Measurements from ENCODE around the gene IL17RC. TPM values are rescaled to one million over a fixed set of nuclear protein-coding genes. Genes with fewer than 3 reads are reported as not detected.

The IL17RC gene
- total and polyA plus RNA-seq, 2 donors (not counting 3 experiments of a cell fraction or from before 2014, with no cell fraction given): 18.7 to 19.9 TPM

DNA sequence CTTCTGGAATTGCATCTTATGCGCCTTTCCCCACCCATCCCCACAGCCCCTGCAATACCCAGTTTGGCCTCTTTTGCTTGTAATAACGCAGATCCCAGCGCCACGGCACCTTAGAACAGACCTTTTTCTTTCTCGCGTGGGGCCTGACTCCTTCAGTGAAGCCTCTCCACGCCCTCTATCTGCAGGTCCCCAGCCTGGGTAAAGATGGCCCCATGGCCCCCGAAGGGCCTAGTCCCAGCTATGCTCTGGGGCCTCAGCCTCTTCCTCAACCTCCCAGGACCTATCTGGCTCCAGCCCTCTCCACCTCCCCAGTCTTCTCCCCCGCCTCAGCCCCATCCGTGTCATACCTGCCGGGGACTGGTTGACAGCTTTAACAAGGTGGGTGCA is 17.3 kb downstream of the IL17RC start:
- TF ChIP-seq, protein P1, sequence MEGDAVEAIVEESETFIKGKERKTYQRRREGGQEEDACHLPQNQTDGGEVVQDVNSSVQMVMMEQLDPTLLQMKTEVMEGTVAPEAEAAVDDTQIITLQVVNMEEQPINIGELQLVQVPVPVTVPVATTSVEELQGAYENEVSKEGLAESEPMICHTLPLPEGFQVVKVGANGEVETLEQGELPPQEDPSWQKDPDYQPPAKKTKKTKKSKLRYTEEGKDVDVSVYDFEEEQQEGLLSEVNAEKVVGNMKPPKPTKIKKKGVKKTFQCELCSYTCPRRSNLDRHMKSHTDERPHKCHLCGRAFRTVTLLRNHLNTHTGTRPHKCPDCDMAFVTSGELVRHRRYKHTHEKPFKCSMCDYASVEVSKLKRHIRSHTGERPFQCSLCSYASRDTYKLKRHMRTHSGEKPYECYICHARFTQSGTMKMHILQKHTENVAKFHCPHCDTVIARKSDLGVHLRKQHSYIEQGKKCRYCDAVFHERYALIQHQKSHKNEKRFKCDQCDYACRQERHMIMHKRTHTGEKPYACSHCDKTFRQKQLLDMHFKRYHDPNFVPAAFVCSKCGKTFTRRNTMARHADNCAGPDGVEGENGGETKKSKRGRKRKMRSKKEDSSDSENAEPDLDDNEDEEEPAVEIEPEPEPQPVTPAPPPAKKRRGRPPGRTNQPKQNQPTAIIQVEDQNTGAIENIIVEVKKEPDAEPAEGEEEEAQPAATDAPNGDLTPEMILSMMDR (IDR thresholded peaks at IDR 0.05; ENCODE audit: extremely low read depth in 1 of 2, insufficient read depth in 1 of 2, low read depth in 1 of 2, low read length in 2 of 2): peak; percentile 0 to 14
- TF ChIP-seq POLR2AphosphoS5 (IDR thresholded peaks at IDR 0.05; ENCODE audit: insufficient read depth, low read depth, low read length): no peak
- Histone ChIP-seq H3K9me1 (replicated peaks; ENCODE audit: control insufficient read depth, extremely low read depth, insufficient read depth, low read length) (no peaks in the 10 kb centered on the region), H3K4me3 (replicated peaks in 1 of 3; ENCODE audit: insufficient read depth in 1 of 3, low read depth in 1 of 3, low read length in 3 of 3) (peak overlapping the region; percentile 67 to 76 (median 69)), H3K4me2 (ENCODE audit: insufficient read depth, low read length) (peak overlapping the region; percentile 64), H3K79me2 (ENCODE audit: control insufficient read depth, insufficient read depth, low read length) (no peaks in the 10 kb centered on the region), H3K9me3 (replicated peaks; ENCODE audit: control insufficient read depth, insufficient read depth, low read length) (no peaks in the 10 kb centered on the region), H2AFZ (ENCODE audit: low read depth, low read length) (peak overlapping the region; percentile 77), H3K36me3 (ENCODE audit: control insufficient read depth in 2 of 2, extremely low read depth in 1 of 2, insufficient read depth in 2 of 2, low read length in 2 of 2) (peaks cover 2 to 10% of the 10 kb centered on the region in 2 experiments), H3K9ac (replicated peaks; ENCODE audit: extremely low read depth, insufficient read depth, low read length) (peak overlapping the region; percentile 91), H4K20me1 (replicated peaks; ENCODE audit: control insufficient read depth, extremely low read depth, insufficient read depth, low read length) (no peaks in the 10 kb centered on the region), H3K27me3 (ENCODE audit: control insufficient read depth in 2 of 2, insufficient read depth in 2 of 2, low read length in 2 of 2) (no peaks in the 10 kb centered on the region), H3K27ac (ENCODE audit: insufficient read depth, low read depth, low read length) (peak overlapping the region; percentile 85), H3K4me1 (ENCODE audit: control insufficient read depth, extremely low read depth, insufficient read depth, low read length) (peaks cover 16% of the 10 kb centered on the region)
- intact Hi-C loops (cut with micrococcal nuclease): loop anchor here (1.0 to 10.0 kb wide), 5 partner anchors 42 to 801 kb away; partner anchors contain the start of gene JAGN1
- no peak for FAIRE-seq
- POLR2A ChIA-PET: interaction anchor here (1.5 kb wide), 1 partner anchor 12 kb away, joined by 4 read pairs; no protein-coding TSS in a partner anchor
- dilution Hi-C loops (cut with MboI; ENCODE audit: extremely low pct_ligation_motif_present, low sequenced_read_pairs): no loop called here
- DNase-seq (ENCODE audit: low read depth, low spot score): no peak
- BruUV-seq (replicated peaks): TSS peak; percentile 70
- CTCF ChIA-PET: interaction anchor here (1.1 to 4.0 kb wide), 3 partner anchors 12 to 19 kb away, joined by 4 to 105 read pairs (median 22); no protein-coding TSS in a partner anchor

DNA sequence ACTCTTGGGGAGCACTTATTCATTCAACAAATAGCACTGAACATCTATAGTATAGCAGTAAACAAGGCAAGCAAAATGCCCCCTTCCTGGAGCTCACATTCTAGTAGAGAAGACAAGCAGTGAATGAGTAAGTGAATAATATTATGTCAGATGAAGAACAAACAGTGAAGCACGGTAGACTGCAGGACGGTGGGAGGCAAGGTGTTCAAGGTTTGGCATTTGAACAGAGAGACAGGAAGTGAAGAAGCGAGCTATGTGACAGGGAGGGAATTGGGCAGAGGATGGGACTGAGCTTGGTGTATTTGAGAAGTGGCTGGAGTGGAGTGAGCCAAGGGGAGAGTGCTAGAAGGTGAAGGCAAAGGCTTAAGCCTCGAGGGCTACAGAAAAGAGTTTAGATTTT is 18.1 kb downstream of the IL17RC start:
- Histone ChIP-seq H4K20me1 (replicated peaks; ENCODE audit: control insufficient read depth, extremely low read depth, insufficient read depth, low read length) (no peaks in the 10 kb centered on the region), H3K4me1 (ENCODE audit: control insufficient read depth, extremely low read depth, insufficient read depth, low read length) (peaks cover 16% of the 10 kb centered on the region), H3K9me3 (replicated peaks; ENCODE audit: control insufficient read depth, insufficient read depth, low read length) (no peaks in the 10 kb centered on the region), H3K9me1 (replicated peaks; ENCODE audit: control insufficient read depth, extremely low read depth, insufficient read depth, low read length) (no peaks in the 10 kb centered on the region), H2AFZ (ENCODE audit: low read depth, low read length) (no peak overlapping the region), H3K9ac (replicated peaks; ENCODE audit: extremely low read depth, insufficient read depth, low read length) (no peak overlapping the region), H3K4me3 (replicated peaks in 1 of 3; ENCODE audit: insufficient read depth in 1 of 3, low read depth in 1 of 3, low read length in 3 of 3) (no peak overlapping the region), H3K36me3 (ENCODE audit: control insufficient read depth in 2 of 2, extremely low read depth in 1 of 2, insufficient read depth in 2 of 2, low read length in 2 of 2) (peaks cover 2 to 8% of the 10 kb centered on the region in 2 experiments), H3K27ac (ENCODE audit: insufficient read depth, low read depth, low read length) (no peak overlapping the region), H3K4me2 (ENCODE audit: insufficient read depth, low read length) (no peak overlapping the region), H3K79me2 (ENCODE audit: control insufficient read depth, insufficient read depth, low read length) (no peaks in the 10 kb centered on the region), H3K27me3 (ENCODE audit: control insufficient read depth in 2 of 2, insufficient read depth in 2 of 2, low read length in 2 of 2) (no peaks in the 10 kb centered on the region)
- dilution Hi-C loops (cut with MboI; ENCODE audit: extremely low pct_ligation_motif_present, low sequenced_read_pairs) (no loop called here), intact Hi-C loops (cut with micrococcal nuclease) (loop anchor here (1.0 to 10.0 kb wide), 5 partner anchors 43 to 800 kb away; partner anchors contain the start of gene JAGN1)
- DNase-seq (ENCODE audit: low read depth, low spot score) (no peak), FAIRE-seq (no peak)
- CTCF ChIA-PET: interaction anchor here (1.8 kb wide), 1 partner anchor 12 kb away, joined by 22 read pairs; no protein-coding TSS in a partner anchor
- TF ChIP-seq MYC (IDR thresholded peaks at IDR 0.05; ENCODE audit: low read depth, low read length): no peak
- TF ChIP-seq, protein P1 (IDR thresholded peaks at IDR 0.05; ENCODE audit: extremely low read depth in 1 of 2, insufficient read depth in 1 of 2, low read depth in 1 of 2, low read length in 2 of 2): no peak
- TF ChIP-seq POLR2A (IDR thresholded peaks at IDR 0.05; ENCODE audit: low read depth, low read length): no peak
- TF ChIP-seq JUN (IDR thresholded peaks at IDR 0.05; ENCODE audit: borderline replicate concordance, insufficient read depth, insufficient read length, low read depth): no peak
- TF ChIP-seq POLR2AphosphoS5 (IDR thresholded peaks at IDR 0.05; ENCODE audit: insufficient read depth, low read depth, low read length): no peak
- TF ChIP-seq, protein P2, sequence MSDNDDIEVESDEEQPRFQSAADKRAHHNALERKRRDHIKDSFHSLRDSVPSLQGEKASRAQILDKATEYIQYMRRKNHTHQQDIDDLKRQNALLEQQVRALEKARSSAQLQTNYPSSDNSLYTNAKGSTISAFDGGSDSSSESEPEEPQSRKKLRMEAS (IDR thresholded peaks at IDR 0.05; ENCODE audit: insufficient read depth, insufficient read length): no peak
- no peak for TF ChIP-seq FOS (IDR thresholded peaks at IDR 0.05; ENCODE audit: borderline replicate concordance, insufficient read depth, low read length)
- TF ChIP-seq GATA2 (IDR thresholded peaks at IDR 0.05; ENCODE audit: insufficient read depth, insufficient read length, low read depth, low read length): no peak
- no peak for TF ChIP-seq EZH2 (IDR thresholded peaks at IDR 0.05; ENCODE audit: borderline replicate concordance, low read depth, low read length, severe bottlenecking)
- BruUV-seq (replicated peaks): no TSS peak
- POLR2A ChIA-PET: interaction anchor here (1.5 kb wide), 1 partner anchor 11 kb away, joined by 4 read pairs; no protein-coding TSS in a partner anchor

Data from endothelial cell of umbilical vein (primary cell).